Spleen (tissue), 11 donors: Measurements from ENCODE around the gene SV2C. TPM values are rescaled to one million over a fixed set of nuclear protein-coding genes. Genes with fewer than 3 reads are reported as not detected.

ENCODE experiments used
- DNase-seq: peaks from one replicate; pipeline ENCODE4 v3.0.0-alpha.2; 2020
- H3K27ac ChIP-seq, 8 donors: fragments of 200-600 bp; sonication (generic) in 7 of 8; 1 replicate in 4 of 8; 2 replicates in 4 of 8; pipeline versions ENCODE4 v1.5.0 to v1.8.0; 2016 to 2021; ENCODE audit warnings: inconsistent platforms in 4 of 8, mild to moderate bottlenecking in 4 of 8, moderate library complexity in 1 of 8
- H3K27me3 ChIP-seq, 7 donors: fragments of 200-600 bp; sonication (generic) in 6 of 7; replicated peaks in 1 of 7; 1 replicate in 4 of 7; 2 replicates in 3 of 7; pipeline versions ENCODE4 v1.5.0 to v1.8.0; 2016 to 2021; ENCODE audit warnings: inconsistent platforms in 3 of 7, mild to moderate bottlenecking in 1 of 7
- H3K36me3 ChIP-seq, 6 donors: fragments of 200-600 bp; sonication (generic) in 5 of 6; 1 replicate in 4 of 6; 2 replicates in 2 of 6; pipeline versions ENCODE4 v1.5.0 to v1.8.0; 2016 to 2021; ENCODE audit warnings: inconsistent platforms in 2 of 6
- H3K4me1 ChIP-seq, 6 donors: fragments of 200-600 bp; sonication (generic) in 5 of 6; 1 replicate in 3 of 6; 2 replicates in 3 of 6; pipeline versions ENCODE4 v1.5.0 to v1.8.0; 2016 to 2021; ENCODE audit warnings: inconsistent platforms in 3 of 6
- H3K4me3 ChIP-seq, 8 donors: fragments of 200-600 bp; sonication (generic) in 7 of 8; 1 replicate in 4 of 8; 2 replicates in 4 of 8; pipeline versions ENCODE4 v1.5.0 to v1.8.0; 2016 to 2021; ENCODE audit warnings: inconsistent platforms in 4 of 8, mild to moderate bottlenecking in 4 of 8, moderate library complexity in 2 of 8
- H3K9me3 ChIP-seq, 8 donors: fragments of 200-600 bp; sonication (generic) in 7 of 8; 1 replicate in 4 of 8; 2 replicates in 4 of 8; pipeline versions ENCODE4 v1.5.0 to v1.8.0; 2016 to 2021; ENCODE audit warnings: inconsistent platforms in 4 of 8
- CTCF ChIP-seq, 11 experiments: fragments of 200-600 bp in 7 of 11; fragments of 450-650 bp in 4 of 11; sonication (generic) in 4 of 11; IDR thresholded peaks in 8 of 11; conservative IDR thresholded peaks in 3 of 11; 1 replicate in 7 of 11; 2 replicates in 4 of 11; pipeline versions ENCODE4 v1.4.0 to v1.8.0; 2016 to 2021; ENCODE audit warnings: antibody characterized with exemption in 11 of 11, inconsistent platforms in 4 of 11, mild to moderate bottlenecking in 1 of 11
- POLR2A ChIP-seq, 3 donors: fragments of 450-650 bp; IDR thresholded peaks; one replicate each; pipeline ENCODE4 v1.5.1; 2017; ENCODE audit warnings: antibody characterized with exemption in 3 of 3, mild to moderate bottlenecking in 1 of 3
- POLR2AphosphoS5 ChIP-seq, 3 donors: sonication (generic); formaldehyde crosslinking; IDR thresholded peaks; one replicate each; pipeline ENCODE4 v1.5.1; 2017; ENCODE audit warnings: antibody characterized with exemption in 3 of 3
- WGBS, 5 donors: extraction: QIAGEN DNeasy Blood & Tissue Kit in 3 of 5; methylation state at CpG; one replicate each; pipeline versions ENCODE4 v1.1.5 to v1.1.7; 2013 to 2018; 5-methylcytosine and 5-hydroxymethylcytosine counted together
- intact Hi-C: fragments of 100-400 bp; cut with DNase I; formaldehyde crosslinking; loops from one replicate; pipeline ENCODE4 v1.15.0; 2023; ENCODE audit warnings: low total_unique reads
- polyA plus RNA-seq, 3 donors: library from polyadenylated mRNA; stranded (reverse); fragments of 200-250 nt; gene quantifications; one replicate each; pipeline ENCODE4 v1.2.1, GENCODE V29; 2013
- total RNA-seq, 7 donors: library from RNA; depleted of rRNA in 3 of 7; stranded (reverse); fragments of >200 nt in 3 of 7; fragmentation: NEBNext Ultra II Directional in 4 of 7; extraction: Animal tissue kit (Norgen Biotek cat#: 25700) in 4 of 7; gene quantifications; one replicate each; pipeline versions ENCODE4 v1.1.0 to v1.2.1, GENCODE V29; 2016 to 2021
- donor health status: healthy with polysubstance abuse.
- donor health status: DM: no; HTN: no; CAD: no; lungs with moderate emphysema.
- donor health status: DM: no; HTN: no; CAD: no.
- donor health status: Bipolar disorder and iron deficiency.
- donor health status: healthy.
- donor health status: DM: no; HTN: no; CAD: no.
- donor health status: DM: yes; HTN: yes; CAD: no.

Gene SV2C
- total and polyA plus RNA-seq, 10 donors = 0.02 to 0.43 (median 0.11) TPM

- Histone ChIP-seq H3K27me3 (peaks cover 0 to 9% (median 0%) of the 10 kb centered on the region in 7 donors), H3K36me3 (no peaks in the 10 kb centered on the region), H3K27ac (no peak overlapping the region), H3K9me3 (peaks cover 0 to 13% (median 6%) of the 10 kb centered on the region in 8 donors), H3K4me1 (peaks cover 0 to 7% (median 0%) of the 10 kb centered on the region in 6 donors), H3K4me3 (no peak overlapping the region)
- intact Hi-C loops = no loop called here
- TF ChIP-seq CTCF (IDR thresholded peaks at IDR 0.05 in 8 of 11, conservative IDR thresholded peaks at IDR 0.05 in 3 of 11) = no peak
- no peak for TF ChIP-seq POLR2AphosphoS5 (IDR thresholded peaks at IDR 0.05)
- no peak for TF ChIP-seq POLR2A (IDR thresholded peaks at IDR 0.05)
- no peak for DNase-seq
- 88 to 92% (median 91%) methylated on average over 1 of the region's 1 CpG for WGBS, 5 donors
Observed at GRCh38 chr5:76152700-76153099, 69.5 kb downstream of the SV2C start.

- 68 to 91% (median 76%) methylated on average over 2 of the region's 2 CpGs for WGBS, 5 donors
- intact Hi-C loops = no loop called here
- no peak for TF ChIP-seq POLR2AphosphoS5 (IDR thresholded peaks at IDR 0.05)
- TF ChIP-seq CTCF (IDR thresholded peaks at IDR 0.05 in 8 of 11, conservative IDR thresholded peaks at IDR 0.05 in 3 of 11) = no peak
- TF ChIP-seq POLR2A (IDR thresholded peaks at IDR 0.05) = no peak
Observed at GRCh38 chr5:76153271-76153670, 70.1 kb downstream of the SV2C start.

GRCh38 chr5:76154009-76154690 is 71.0 kb downstream of the SV2C start:
- Histone ChIP-seq H3K36me3 (no peaks in the 10 kb centered on the region), H3K27ac (no peak overlapping the region), H3K27me3 (peaks cover 0 to 9% (median 0%) of the 10 kb centered on the region in 7 donors), H3K4me1 (no peaks in the 10 kb centered on the region), H3K4me3 (no peak overlapping the region), H3K9me3 (peaks cover 0 to 13% (median 6%) of the 10 kb centered on the region in 8 donors)
- TF ChIP-seq POLR2A (IDR thresholded peaks at IDR 0.05) (no peak), POLR2AphosphoS5 (IDR thresholded peaks at IDR 0.05) (no peak), CTCF (IDR thresholded peaks at IDR 0.05 in 8 of 11, conservative IDR thresholded peaks at IDR 0.05 in 3 of 11) (no peak)
- intact Hi-C loops = no loop called here
- no peak for DNase-seq
- 75 to 90% (median 84%) methylated on average over 3 of the region's 3 CpGs for WGBS, 5 donors

More at GRCh38 chr5:76153271-76153670, 70.1 kb downstream of the SV2C start:
- no peaks in the 10 kb centered on the region for H3K36me3 ChIP-seq
- H3K4me1 ChIP-seq = peaks cover 0 to 4% (median 0%) of the 10 kb centered on the region in 6 donors
- peaks cover 0 to 9% (median 0%) of the 10 kb centered on the region in 7 donors for H3K27me3 ChIP-seq
- no peak overlapping the region for H3K4me3 ChIP-seq
- H3K27ac ChIP-seq = no peak overlapping the region
- DNase-seq = no peak
- H3K9me3 ChIP-seq = peaks cover 0 to 13% (median 6%) of the 10 kb centered on the region in 8 donors

GRCh38 chr5:76155536-76155935 is 72.4 kb downstream of the SV2C start:
- no peaks in the 10 kb centered on the region for H3K4me1 ChIP-seq
- H3K9me3 ChIP-seq = peaks cover 0 to 13% (median 6%) of the 10 kb centered on the region in 8 donors
- no peak overlapping the region for H3K27ac ChIP-seq
- no peaks in the 10 kb centered on the region for H3K36me3 ChIP-seq
- H3K4me3 ChIP-seq = no peak overlapping the region
- intact Hi-C loops = no loop called here
- DNase-seq = no peak
- H3K27me3 ChIP-seq = peaks cover 0 to 9% (median 0%) of the 10 kb centered on the region in 7 donors
- no peak for TF ChIP-seq POLR2AphosphoS5 (IDR thresholded peaks at IDR 0.05)
- no peak for TF ChIP-seq POLR2A (IDR thresholded peaks at IDR 0.05)
- no peak for TF ChIP-seq CTCF (IDR thresholded peaks at IDR 0.05 in 8 of 11, conservative IDR thresholded peaks at IDR 0.05 in 3 of 11)
- WGBS, 5 donors = 67 to 100% (median 83%) methylated on average over 1 of the region's 1 CpG
